HG03457 (cell line): ENCODE results near the gene CSF3R.

Experiments
- ATAC-seq: cut with Tn5 transposase; IDR thresholded peaks from one replicate; pipeline ENCODE4 v1.9.1; 2021; ENCODE audit warnings: moderate number of reproducible peaks; ENCODE audit not compliant: unreplicated experiment

CSF3R gene

DNA sequence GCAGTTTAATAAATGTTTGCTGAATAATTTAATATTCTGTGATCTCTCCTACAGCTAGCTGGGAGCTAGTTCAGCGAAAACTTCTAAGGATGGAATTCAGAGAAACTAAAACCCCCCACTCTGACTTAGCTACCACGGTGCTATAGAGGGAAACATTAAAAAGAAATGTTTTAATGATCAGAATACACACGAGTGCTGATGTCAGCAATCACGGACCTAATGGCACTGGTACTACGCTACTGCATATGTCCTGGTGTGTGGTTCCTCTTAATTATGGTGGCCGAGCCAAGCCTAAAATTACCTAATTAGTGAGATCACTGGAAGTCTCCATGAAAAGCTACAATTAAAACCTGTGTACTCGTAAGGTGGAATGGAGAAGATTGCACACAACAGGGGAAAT is 61.1 kb downstream of the CSF3R start:
- ATAC-seq = no peak

DNA sequence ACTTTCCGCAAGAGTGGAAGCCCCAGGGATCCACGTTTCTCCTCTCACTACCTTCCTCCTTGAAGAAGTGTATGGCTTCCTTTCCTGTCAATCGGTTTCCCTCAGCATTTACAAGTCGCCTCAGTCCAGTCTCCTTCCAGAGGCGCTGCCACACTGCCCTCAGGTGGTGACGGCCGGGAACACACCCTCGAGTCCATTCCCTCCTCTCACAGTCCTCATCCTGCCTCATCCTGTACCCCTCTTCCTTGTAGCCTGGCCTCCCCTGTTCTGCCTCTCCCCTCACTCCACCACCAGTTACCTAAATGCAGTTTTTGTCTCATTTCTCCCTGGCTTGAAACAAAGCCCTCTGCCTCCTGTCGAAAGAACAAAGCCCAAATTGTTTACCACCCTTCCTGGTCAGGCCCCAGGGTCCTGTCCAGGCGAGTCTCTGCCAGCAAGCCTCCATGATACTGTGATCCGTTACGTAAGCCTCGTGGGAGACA is 61.8 kb downstream of the CSF3R start:
- ATAC-seq = no peak

DNA sequence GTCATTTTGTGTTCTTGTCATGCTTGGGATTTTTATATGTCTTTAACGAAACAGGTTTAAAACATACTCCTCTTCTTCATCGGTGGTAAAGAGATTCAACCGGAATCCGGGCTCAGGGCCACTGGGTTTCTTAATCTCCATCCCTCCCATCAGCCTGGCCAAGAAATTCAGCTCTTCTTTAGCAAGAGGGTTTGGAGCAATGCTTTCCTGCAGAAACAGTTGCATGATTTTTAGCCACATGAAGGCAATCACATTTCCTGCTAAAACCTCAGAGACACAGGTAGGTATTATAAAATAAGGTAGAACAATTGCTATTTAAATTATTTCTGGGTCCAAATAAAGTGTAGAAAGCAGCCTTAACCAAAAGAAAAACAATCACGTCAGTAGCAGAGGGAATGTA is 62.3 kb downstream of the CSF3R start:
- no peak for ATAC-seq

DNA sequence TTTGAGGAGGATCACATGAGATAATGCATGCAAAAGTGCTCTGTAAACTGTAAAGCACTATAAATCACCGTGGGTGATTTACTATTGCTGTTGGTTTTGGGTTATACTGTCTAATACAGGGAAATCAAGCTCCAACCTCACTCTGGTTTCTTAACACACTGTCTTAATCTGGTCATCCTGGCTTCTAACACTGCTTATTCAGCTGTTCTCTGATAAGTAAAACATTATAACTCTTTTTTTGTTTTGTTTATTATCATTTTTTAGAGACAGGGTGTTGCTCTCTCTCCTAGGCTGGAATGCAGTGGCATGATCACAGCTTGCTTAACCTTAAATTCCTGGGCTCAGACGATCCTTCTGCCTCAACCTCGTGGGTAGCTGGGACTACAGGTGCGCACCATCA is 63.1 kb downstream of the CSF3R start:
- ATAC-seq = no peak

DNA sequence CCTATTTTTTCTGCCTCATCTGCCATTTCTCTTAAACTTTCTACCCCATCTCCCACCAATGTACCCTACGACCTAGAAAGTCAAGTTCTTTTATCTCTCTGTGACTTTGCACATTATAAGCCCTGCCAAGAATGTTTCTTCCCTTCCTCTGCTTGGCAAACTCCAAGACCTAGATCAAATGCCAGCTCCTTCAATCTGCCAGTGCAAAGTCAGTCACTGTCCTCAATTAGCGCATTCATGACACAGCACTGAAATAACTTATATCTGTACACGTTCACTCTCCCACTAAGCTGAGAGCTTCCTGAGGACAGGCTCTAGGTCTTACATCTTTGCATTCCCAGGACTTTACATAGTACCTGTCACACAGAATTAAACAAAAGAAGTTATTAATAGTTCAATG is 63.6 kb downstream of the CSF3R start:
- no peak for ATAC-seq

DNA sequence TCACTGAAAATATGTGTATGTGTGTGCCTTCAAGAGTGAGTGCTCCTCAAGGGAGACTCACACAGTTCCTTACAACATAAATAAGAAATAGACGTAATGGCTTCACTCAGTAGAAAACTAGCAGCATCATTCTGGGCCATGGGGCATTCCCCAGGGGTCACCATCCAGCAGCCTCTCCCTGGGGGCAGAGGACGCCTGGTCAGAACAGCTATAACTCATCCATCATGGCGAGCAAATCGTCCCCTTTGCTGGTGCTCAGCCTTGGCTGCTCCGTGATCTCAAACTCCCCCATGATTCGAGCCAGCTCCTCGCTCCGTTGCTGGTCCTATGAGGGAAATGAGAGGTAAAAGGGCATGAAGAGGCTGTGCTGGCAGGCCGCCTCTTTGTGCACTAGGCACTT is 64.8 kb downstream of the CSF3R start:
- ATAC-seq = no peak
